ENCODE data around the gene DIPK2A. TPM values are rescaled to one million over a fixed set of nuclear protein-coding genes. Genes with fewer than 3 reads are reported as not detected.

Gene DIPK2A
- total RNA-seq, 1 experiment from 2014 or later: 22.0 TPM

GRCh38 chr3:144018776-144019175 is 47.2 kb downstream of the DIPK2A start:
- TF ChIP-seq CTCF (conservative IDR thresholded peaks at IDR 0.05): no peak
- peaks cover 0 to 10% (median 8%) of the 10 kb centered on the region in 3 experiments; a peak in 5 of 7 replicates for H3K36me3 Mint-ChIP-seq (ENCODE audit: insufficient read depth in 1 of 3, low read depth in 3 of 3)
- no peak overlapping the region for H3K4me3 Mint-ChIP-seq
- H3K27me3 ChIP-seq (ENCODE audit: insufficient read depth, low read length): no peaks in the 10 kb centered on the region
- no peaks in the 10 kb centered on the region for H3K79me2 ChIP-seq (ENCODE audit: insufficient read depth, low read length)
- H3K4me1 ChIP-seq (ENCODE audit: insufficient read depth, low read length): no peaks in the 10 kb centered on the region
- H3K4me1 Mint-ChIP-seq: peaks cover 0 to under 1% of the 10 kb centered on the region in 2 experiments; a peak in 1 of 4 replicates
- H2AFZ ChIP-seq (ENCODE audit: low read length): no peak overlapping the region
- H2BK20ac ChIP-seq (ENCODE audit: low read depth, low read length, poor library complexity, severe bottlenecking): no peak overlapping the region
- WGBS (ENCODE audit: extremely low coverage, insufficient read length, low lambda C conversion rate): no CpG with 5 or more reads among the region's 1 CpG
- no peak overlapping the region for H3K56ac ChIP-seq (ENCODE audit: insufficient read length, low read depth, low read length)
- no peak for DNase-seq
- H2BK5ac ChIP-seq (ENCODE audit: insufficient read length, low read length): no peak overlapping the region
- no peak overlapping the region for H3K14ac ChIP-seq (ENCODE audit: insufficient read depth, low read length)
- H3K27ac Mint-ChIP-seq: no peak overlapping the region
- H3K4ac ChIP-seq (ENCODE audit: low read depth, low read length): no peak overlapping the region
- no peaks in the 10 kb centered on the region; the same call in 1 of the 2 replicates for H3K27me3 Mint-ChIP-seq (ENCODE audit: low read depth)
- no peaks in the 10 kb centered on the region for H3K79me1 ChIP-seq (ENCODE audit: insufficient read depth, low read depth, low read length, poor library complexity, severe bottlenecking)
- H2BK15ac ChIP-seq (ENCODE audit: low read depth, low read length): no peak overlapping the region
- H3K9ac ChIP-seq (ENCODE audit: extremely low read depth, insufficient read length, low read length): no peak overlapping the region
- no peak overlapping the region for H3T11ph ChIP-seq (ENCODE audit: low read length)
- no peak overlapping the region for H2BK12ac ChIP-seq (ENCODE audit: insufficient read length, low read depth, low read length)
- H3K23me2 ChIP-seq (ENCODE audit: insufficient read length, low read depth, low read length, poor library complexity, severe bottlenecking): no peaks in the 10 kb centered on the region
- no peak overlapping the region for H4K8ac ChIP-seq (replicated peaks; ENCODE audit: insufficient read length, low read depth, low read length)
- no peak overlapping the region for H2BK120ac ChIP-seq (ENCODE audit: low read depth, low read length, poor library complexity, severe bottlenecking)
- H3K9me3 Mint-ChIP-seq: peaks cover 4 to 15% of the 10 kb centered on the region in 2 experiments; a peak in 4 of 5 replicates
- no peak overlapping the region for H3K4me2 ChIP-seq (ENCODE audit: insufficient read depth, insufficient read length, low read length)
- no peak overlapping the region for H3K27ac ChIP-seq (ENCODE audit: insufficient read length, low read depth, low read length)
- no peak overlapping the region for H2AK5ac ChIP-seq (ENCODE audit: insufficient read length, low read length)
- H3K9me3 ChIP-seq (ENCODE audit: control insufficient read depth, low read depth, low read length): no peaks in the 10 kb centered on the region
- H4K20me1 ChIP-seq (ENCODE audit: control insufficient read depth, insufficient read depth, insufficient read length): no peaks in the 10 kb centered on the region
- H3K18ac ChIP-seq (ENCODE audit: insufficient read length, low read depth, low read length): no peak overlapping the region
- H4K5ac ChIP-seq (ENCODE audit: insufficient read length, low read depth, low read length): no peak overlapping the region
- H3K23ac ChIP-seq (ENCODE audit: insufficient read length, low read depth, low read length): no peak overlapping the region
- no peak overlapping the region for H4K91ac ChIP-seq (ENCODE audit: insufficient read length, low read depth, low read length)

Other genes starting within 250 kb of the DIPK2A start
- gene SLC9A9, start 123.4 kb upstream of the DIPK2A start, total RNA-seq (2021): 0.35 and 0.48 TPM in 2 replicates

Data from H9 (cell line).